Endothelial cell of umbilical vein (primary cell): ENCODE measurements around the gene ATP10B. TPM values are rescaled to one million over a fixed set of nuclear protein-coding genes. Genes with fewer than 3 reads are reported as not detected.

Experiments
- BruUV-seq: library from RNA; stranded (reverse); fragments of 400-500 nt; replicated peaks from 2 replicates; lab custom pipeline; 2021; lab: Mats Ljungman, UMichigan
- CTCF ChIA-PET: fragments of 300-600, 350-600 bp; sonication (Branson Sonifier 250); formaldehyde crosslinking; loops from one replicate; lab custom pipeline; 2021; ENCODE audit warnings: antibody characterized with exemption, inconsistent platforms; lab: Charles Lee
- POLR2A ChIA-PET: fragments of 300-600, 350-600 bp; sonication (Branson Sonifier 250); formaldehyde crosslinking; loops from one replicate; lab custom pipeline; 2021; ENCODE audit warnings: antibody characterized with exemption, inconsistent platforms; lab: Charles Lee
- DNase-seq: peaks from one replicate; pipeline ENCODE4 v3.0.0-alpha.2; 2011; ENCODE audit warnings: low read depth, low spot score
- FAIRE-seq: peaks from 2 replicates; lab custom pipeline; 2011; peaks lifted over from hg19 to GRCh38; lab: Jason Lieb, UNC
- H2AFZ ChIP-seq: 2 replicates; pipeline ENCODE4 v1.6.0; 2012; ENCODE audit warnings: low read depth, low read length, control low read depth, inconsistent platforms
- H3K27ac ChIP-seq: 2 replicates; pipeline ENCODE4 v1.5.1; 2011; ENCODE audit warnings: low read depth, mild to moderate bottlenecking, control low read depth, low read length, moderate library complexity; ENCODE audit not compliant: insufficient read depth
- H3K27me3 ChIP-seq, 2 experiments: 2 replicates each; pipeline versions ENCODE4 v1.6.0 to v1.6.1; 2011; ENCODE audit warnings: low read length in 2 of 2, mixed read lengths in 1 of 2; ENCODE audit not compliant: control insufficient read depth in 2 of 2, insufficient read depth in 2 of 2
- H3K36me3 ChIP-seq, 2 experiments: 2 replicates in 1 of 2; 3 replicates in 1 of 2; pipeline ENCODE4 v1.5.1; 2011; ENCODE audit warnings: low read length in 2 of 2, mild to moderate bottlenecking in 1 of 2, moderate library complexity in 1 of 2; ENCODE audit not compliant: control insufficient read depth in 2 of 2, insufficient read depth in 2 of 2; ENCODE audit errors: extremely low read depth in 1 of 2
- H3K4me1 ChIP-seq: 3 replicates; pipeline ENCODE4 v1.5.1; 2011; ENCODE audit warnings: mild to moderate bottlenecking, low read length; ENCODE audit not compliant: control insufficient read depth, insufficient read depth; ENCODE audit errors: extremely low read depth
- H3K4me2 ChIP-seq: 2 replicates; pipeline ENCODE4 v1.6.1; 2011; ENCODE audit warnings: low read length, control low read depth, mixed read lengths; ENCODE audit not compliant: insufficient read depth
- H3K4me3 ChIP-seq, 3 experiments: fragments of 200-600 bp in 1 of 3; sonication (generic), shearing (Covaris generic) in 1 of 3; replicated peaks in 1 of 3; 2 replicates each; pipeline ENCODE4 v1.5.1; 2011 to 2016; ENCODE audit warnings: control low read depth in 3 of 3, low read length in 3 of 3, mild to moderate bottlenecking in 2 of 3, inconsistent platforms in 1 of 3, low read depth in 1 of 3, moderate library complexity in 1 of 3; ENCODE audit not compliant: insufficient read depth in 1 of 3
- H3K79me2 ChIP-seq: 2 replicates; pipeline ENCODE4 v1.6.0; 2012; ENCODE audit warnings: low read length, inconsistent platforms; ENCODE audit not compliant: control insufficient read depth, insufficient read depth
- H3K9ac ChIP-seq: replicated peaks from 2 replicates; pipeline ENCODE3; 2011; ENCODE audit warnings: low read length, control low read depth; ENCODE audit not compliant: insufficient read depth; ENCODE audit errors: extremely low read depth
- H3K9me1 ChIP-seq: replicated peaks from 3 replicates; pipeline ENCODE4 v1.6.0; 2011; ENCODE audit warnings: mild to moderate bottlenecking, low read length; ENCODE audit not compliant: control insufficient read depth, insufficient read depth; ENCODE audit errors: extremely low read depth
- H3K9me3 ChIP-seq: replicated peaks from 2 replicates; pipeline ENCODE4 v1.5.1; 2012; ENCODE audit warnings: low read length, inconsistent platforms; ENCODE audit not compliant: control insufficient read depth, insufficient read depth
- H4K20me1 ChIP-seq: replicated peaks from 2 replicates; pipeline ENCODE3; 2011; ENCODE audit warnings: mild to moderate bottlenecking, low read length; ENCODE audit not compliant: control insufficient read depth, insufficient read depth; ENCODE audit errors: extremely low read depth
- EZH2 ChIP-seq: IDR thresholded peaks from 2 replicates; pipeline ENCODE4 v1.6.1; 2012; ENCODE audit warnings: borderline replicate concordance, low read depth, mild to moderate bottlenecking, moderate library complexity, low read length, inconsistent platforms; ENCODE audit not compliant: severe bottlenecking
- FOS ChIP-seq: IDR thresholded peaks from 2 replicates; pipeline ENCODE4 v1.6.1; 2011; ENCODE audit warnings: mild to moderate bottlenecking, low read length, moderate library complexity, borderline replicate concordance; ENCODE audit not compliant: insufficient read depth
- GATA2 ChIP-seq: IDR thresholded peaks from 2 replicates; pipeline ENCODE4 v1.7.0; 2011; ENCODE audit warnings: low read depth, mild to moderate bottlenecking, moderate library complexity, mixed read lengths, low read length; ENCODE audit not compliant: insufficient read length, insufficient read depth
- JUN ChIP-seq: IDR thresholded peaks from 2 replicates; pipeline ENCODE4 v1.6.1; 2011; ENCODE audit warnings: borderline replicate concordance, low read depth; ENCODE audit not compliant: insufficient read length, insufficient read depth
- MYC ChIP-seq: IDR thresholded peaks from one replicate; pipeline ENCODE4 v1.6.1; 2011; ENCODE audit warnings: mild to moderate bottlenecking, low read depth, low read length
- POLR2A ChIP-seq: IDR thresholded peaks from 2 replicates; pipeline ENCODE4 v1.6.1; 2012; ENCODE audit warnings: low read depth, mild to moderate bottlenecking, control low read depth, low read length
- POLR2AphosphoS5 ChIP-seq: IDR thresholded peaks from 2 replicates; pipeline ENCODE4 v1.6.1; 2012; ENCODE audit warnings: low read depth, mild to moderate bottlenecking, control low read depth, low read length, moderate library complexity; ENCODE audit not compliant: insufficient read depth
- dilution Hi-C: fragments of 300-500 bp; cut with MboI; formaldehyde crosslinking; loops from one replicate; pipeline ENCODE4 v1.15.0; 2019; ENCODE audit warnings: low sequenced_read_pairs; ENCODE audit not compliant: extremely low pct_ligation_motif_present
- intact Hi-C: fragments of 100-400 bp; cut with micrococcal nuclease; formaldehyde crosslinking; loops from one replicate; pipeline ENCODE4 v1.10.0; 2022
- polyA plus RNA-seq, 4 experiments: library from polyadenylated mRNA; depleted of rRNA in 3 of 4; stranded (reverse) in 3 of 4; unstranded in 1 of 4; fragments of >200 nt; gene quantifications; 2 replicates each; pipeline versions ENCODE4 v1.2.1 to v1.2.3, GENCODE V29; 2011 to 2012; ENCODE audit warnings: missing spikeins in 1 of 4
- total RNA-seq: library from RNA; stranded (reverse); gene quantifications from 2 replicates; pipeline ENCODE4 v1.2.3, GENCODE V29; 2021
- TF ChIP-seq, protein P1 (sequence below): IDR thresholded peaks from 2 replicates; pipeline ENCODE4 v1.6.1; 2011; ENCODE audit not compliant: insufficient read depth, insufficient read length
- TF ChIP-seq, protein P2 (sequence below), 2 donors: IDR thresholded peaks; 1 replicate in 1 of 2; 2 replicates in 1 of 2; pipeline ENCODE4 v1.5.1; 2011; ENCODE audit warnings: low read length in 2 of 2, mild to moderate bottlenecking in 2 of 2, moderate library complexity in 2 of 2, control low read depth in 1 of 2, inconsistent platforms in 1 of 2, low read depth in 1 of 2; ENCODE audit not compliant: insufficient read depth in 1 of 2; ENCODE audit errors: extremely low read depth in 1 of 2

The ATP10B gene
- total and polyA plus RNA-seq, 2 donors (not counting 3 experiments of a cell fraction or from before 2014, with no cell fraction given) = not detected

DNA sequence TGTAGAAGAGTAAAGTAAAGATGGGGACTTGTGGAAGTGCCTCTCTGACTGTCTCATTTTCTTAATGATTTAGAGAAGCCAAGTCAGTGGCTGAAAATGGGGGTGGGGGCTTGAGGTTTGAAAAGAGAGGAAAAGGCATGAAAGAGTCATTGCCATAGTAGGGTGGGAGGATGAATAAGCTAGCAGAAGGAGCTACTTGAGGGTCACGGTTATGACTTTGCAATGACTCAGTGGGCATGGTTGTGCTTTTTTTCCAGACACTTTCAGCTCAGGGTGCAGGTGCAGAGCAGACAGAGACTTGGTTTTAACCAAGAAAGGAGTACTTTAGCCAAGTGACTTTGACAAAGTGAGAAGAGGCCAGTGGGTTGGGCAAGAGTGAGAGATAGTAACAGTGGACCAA, 312.6 kb downstream of the ATP10B start:
- H4K20me1 ChIP-seq = no peaks in the 10 kb centered on the region
- TF ChIP-seq MYC (no peak), POLR2AphosphoS5 (no peak), GATA2 (no peak), FOS (no peak), JUN (no peak), EZH2 (no peak), POLR2A (no peak)
- TF ChIP-seq, protein P1, sequence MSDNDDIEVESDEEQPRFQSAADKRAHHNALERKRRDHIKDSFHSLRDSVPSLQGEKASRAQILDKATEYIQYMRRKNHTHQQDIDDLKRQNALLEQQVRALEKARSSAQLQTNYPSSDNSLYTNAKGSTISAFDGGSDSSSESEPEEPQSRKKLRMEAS = no peak
- TF ChIP-seq, protein P2, sequence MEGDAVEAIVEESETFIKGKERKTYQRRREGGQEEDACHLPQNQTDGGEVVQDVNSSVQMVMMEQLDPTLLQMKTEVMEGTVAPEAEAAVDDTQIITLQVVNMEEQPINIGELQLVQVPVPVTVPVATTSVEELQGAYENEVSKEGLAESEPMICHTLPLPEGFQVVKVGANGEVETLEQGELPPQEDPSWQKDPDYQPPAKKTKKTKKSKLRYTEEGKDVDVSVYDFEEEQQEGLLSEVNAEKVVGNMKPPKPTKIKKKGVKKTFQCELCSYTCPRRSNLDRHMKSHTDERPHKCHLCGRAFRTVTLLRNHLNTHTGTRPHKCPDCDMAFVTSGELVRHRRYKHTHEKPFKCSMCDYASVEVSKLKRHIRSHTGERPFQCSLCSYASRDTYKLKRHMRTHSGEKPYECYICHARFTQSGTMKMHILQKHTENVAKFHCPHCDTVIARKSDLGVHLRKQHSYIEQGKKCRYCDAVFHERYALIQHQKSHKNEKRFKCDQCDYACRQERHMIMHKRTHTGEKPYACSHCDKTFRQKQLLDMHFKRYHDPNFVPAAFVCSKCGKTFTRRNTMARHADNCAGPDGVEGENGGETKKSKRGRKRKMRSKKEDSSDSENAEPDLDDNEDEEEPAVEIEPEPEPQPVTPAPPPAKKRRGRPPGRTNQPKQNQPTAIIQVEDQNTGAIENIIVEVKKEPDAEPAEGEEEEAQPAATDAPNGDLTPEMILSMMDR (IDR thresholded peaks at IDR 0.05; ENCODE audit: extremely low read depth in 1 of 2, insufficient read depth in 1 of 2, low read depth in 1 of 2, low read length in 2 of 2) = no peak
- no peaks in the 10 kb centered on the region for H3K9me1 ChIP-seq
- H3K79me2 ChIP-seq = no peaks in the 10 kb centered on the region
- no peak overlapping the region for H3K4me3 ChIP-seq
- no peaks in the 10 kb centered on the region for H3K4me1 ChIP-seq
- H3K4me2 ChIP-seq = no peak overlapping the region
- intact Hi-C loops (no loop called here), dilution Hi-C loops (no loop called here)
- ChIA-PET CTCF (no interaction called here), POLR2A (no interaction called here)
- no TSS peak for BruUV-seq
- no peaks in the 10 kb centered on the region for H3K27me3 ChIP-seq
- no peaks in the 10 kb centered on the region for H3K9me3 ChIP-seq
- H2AFZ ChIP-seq = no peak overlapping the region
- no peak for DNase-seq
- no peak overlapping the region for H3K9ac ChIP-seq
- no peak overlapping the region for H3K27ac ChIP-seq
- no peaks in the 10 kb centered on the region for H3K36me3 ChIP-seq
- FAIRE-seq = no peak
